Activated CD4-positive, alpha-beta T cell treated with anti-CD3 and anti-CD28 coated beads, Interleukin-2, Interleukin-6, amounts not matched to agents 100 ng/mL and 50 ng/mL, durations not matched to agents 16 hours and 8 hours (primary cell): ENCODE results near the gene PEX14.
A peak's percentile ranks its signal among the peaks of the same experiment; 100 is the strongest.

Source experiments
- DNase-seq: peaks from one replicate; pipeline ENCODE4 v3.0.0-alpha.2; 2020

The PEX14 gene

GRCh38 chr1:10637834-10638558 lies 163.2 kb downstream of the PEX14 start:
- no peak for DNase-seq

GRCh38 chr1:10638559-10639005 lies 163.8 kb downstream of the PEX14 start:
- no peak for DNase-seq

- no peak for DNase-seq
Observed at GRCh38 chr1:10639011-10639774, 164.4 kb downstream of the PEX14 start.

- no peak for DNase-seq
Observed at GRCh38 chr1:10639775-10640578, 165.2 kb downstream of the PEX14 start.

- DNase-seq, result no peak
Observed at GRCh38 chr1:10640843-10641553, 166.2 kb downstream of the PEX14 start.

- no peak for DNase-seq
Observed at GRCh38 chr1:10641976-10642375, 167.2 kb downstream of the PEX14 start.

- DNase-seq, result no peak
Observed at GRCh38 chr1:10642403-10643080, 167.8 kb downstream of the PEX14 start.

GRCh38 chr1:10643607-10644306 lies 169.0 kb downstream of the PEX14 start:
- no peak for DNase-seq

GRCh38 chr1:10644307-10645128 lies 169.8 kb downstream of the PEX14 start:
- no peak for DNase-seq

GRCh38 chr1:10646347-10646861 lies 171.7 kb downstream of the PEX14 start:
- DNase-seq, result peak; percentile 10

GRCh38 chr1:10647414-10648170 lies 172.8 kb downstream of the PEX14 start:
- no peak for DNase-seq

GRCh38 chr1:10648689-10649516 lies 174.2 kb downstream of the PEX14 start:
- no peak for DNase-seq

- no peak for DNase-seq
Observed at GRCh38 chr1:10649517-10650201, 174.9 kb downstream of the PEX14 start.

GRCh38 chr1:10650556-10651388 lies 176.0 kb downstream of the PEX14 start:
- DNase-seq, result no peak

GRCh38 chr1:10651389-10651766 lies 176.6 kb downstream of the PEX14 start:
- DNase-seq, result no peak

- DNase-seq, result no peak
Observed at GRCh38 chr1:10651793-10652192, 177.0 kb downstream of the PEX14 start.

- DNase-seq, result no peak
Observed at GRCh38 chr1:10652626-10653025, 177.9 kb downstream of the PEX14 start.
